ENCODE measurements around the gene MTA2.

- no peak for TF ChIP-seq CTCF (IDR thresholded peaks at IDR 0.05)
- no peak for TF ChIP-seq POLR2A (IDR thresholded peaks at IDR 0.05)
These were observed 25.8 kb downstream of the MTA2 start for GRCh38 chr11:62575837-62576236.
